HG02852 (cell line): Measurements from ENCODE around the gene CHMP1A.
"Not testable (repeated sequence)": the region's sequence is repeated elsewhere in the genome, so short reads cannot be mapped to it uniquely, and the experiment has no call there.

ENCODE experiments used
- ATAC-seq: cut with Tn5 transposase; IDR thresholded peaks from one replicate; pipeline ENCODE4 v1.9.1; 2021; ENCODE audit warnings: mild to moderate bottlenecking, moderate library complexity; ENCODE audit not compliant: unreplicated experiment

The CHMP1A gene

DNA sequence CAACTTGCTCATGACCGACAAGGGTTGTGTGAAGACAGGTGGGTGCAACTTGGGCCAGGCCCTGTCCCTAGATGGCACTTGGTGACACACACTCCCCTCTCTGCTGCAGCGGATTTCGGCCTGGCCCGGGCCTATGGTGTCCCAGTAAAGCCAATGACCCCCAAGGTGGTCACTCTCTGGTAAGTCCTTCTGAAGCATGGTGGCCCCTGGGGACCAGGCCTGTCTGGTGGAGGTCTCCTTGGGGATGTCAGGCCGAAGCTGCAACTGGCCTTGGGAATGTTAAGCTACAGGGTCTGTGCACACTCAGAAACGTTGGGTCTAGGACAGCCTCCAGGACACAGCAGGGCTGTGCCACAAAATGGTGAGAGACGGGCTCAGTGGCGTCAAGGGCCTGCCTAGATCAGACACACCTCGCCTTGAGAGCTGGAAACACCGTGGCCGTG lies 35.8 kb upstream of the CHMP1A start:
- ATAC-seq = no peak

DNA sequence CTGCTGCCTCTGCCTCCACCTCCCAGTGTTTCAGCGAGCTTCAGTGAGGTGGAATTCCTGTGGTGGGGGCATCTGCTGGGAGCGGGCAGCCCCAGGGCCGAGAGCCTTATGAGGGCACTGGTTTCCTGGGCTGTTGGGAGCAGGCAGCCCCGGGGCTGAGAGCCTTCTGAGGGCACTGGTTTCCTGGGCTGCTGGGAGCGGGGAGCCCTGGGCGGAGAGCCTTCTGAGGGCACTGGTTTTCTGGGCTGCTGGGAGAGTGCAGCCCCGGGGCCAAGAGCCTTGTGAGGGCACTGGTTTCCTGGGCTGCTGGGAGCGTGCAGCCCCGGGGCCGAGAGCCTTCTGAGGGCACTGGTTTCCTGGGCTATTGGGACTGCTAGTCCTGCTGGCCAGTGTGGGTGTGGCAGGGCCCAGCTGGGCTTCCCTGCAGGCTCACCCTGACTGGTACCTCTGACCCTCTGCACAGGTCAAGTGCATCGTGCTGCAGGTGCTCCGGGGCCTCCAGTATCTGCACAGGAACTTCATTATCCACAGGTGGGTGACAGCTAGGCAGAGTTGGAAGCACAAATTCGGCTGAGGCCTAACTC lies 34.6 kb upstream of the CHMP1A start:
- no peak for ATAC-seq

DNA sequence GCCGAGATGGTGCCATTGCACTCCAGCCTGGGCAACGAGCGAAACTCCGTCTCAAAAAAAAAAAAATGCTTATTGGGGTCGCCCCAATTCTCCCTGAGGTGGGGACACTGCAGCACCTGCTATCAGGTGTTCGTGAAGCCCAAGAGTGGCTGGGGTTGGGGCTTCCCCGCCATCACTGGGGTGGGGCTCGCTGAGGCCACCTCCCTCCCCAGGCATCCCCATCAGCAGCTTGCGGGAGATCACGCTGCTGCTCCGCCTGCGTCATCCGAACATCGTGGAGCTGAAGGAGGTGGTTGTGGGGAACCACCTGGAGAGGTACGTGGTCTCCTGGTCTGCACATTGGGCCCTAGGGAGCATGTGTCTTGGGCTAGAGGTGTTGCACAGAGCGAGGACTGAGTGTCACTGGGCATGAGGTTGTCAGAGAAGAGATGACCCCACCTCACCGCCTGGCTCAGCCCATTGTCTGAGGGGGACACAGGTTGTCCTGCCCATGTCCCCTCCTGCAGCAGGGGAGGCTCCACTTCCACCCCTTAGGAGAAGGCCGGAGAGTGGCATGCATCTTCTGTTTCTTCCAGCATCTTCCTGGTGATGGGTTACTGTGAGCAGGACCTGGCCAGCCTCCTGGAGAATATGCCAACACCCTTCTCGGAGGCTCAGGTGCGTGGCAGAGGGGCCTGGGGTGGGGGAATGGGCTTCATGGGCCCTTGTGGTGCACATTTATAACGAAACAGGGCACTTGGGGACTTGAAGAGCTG lies 33.9 kb upstream of the CHMP1A start:
- no peak for ATAC-seq

- no peak for ATAC-seq
Observed at GRCh38 chr16:89690392-89690901, 32.9 kb upstream of the CHMP1A start.

DNA sequence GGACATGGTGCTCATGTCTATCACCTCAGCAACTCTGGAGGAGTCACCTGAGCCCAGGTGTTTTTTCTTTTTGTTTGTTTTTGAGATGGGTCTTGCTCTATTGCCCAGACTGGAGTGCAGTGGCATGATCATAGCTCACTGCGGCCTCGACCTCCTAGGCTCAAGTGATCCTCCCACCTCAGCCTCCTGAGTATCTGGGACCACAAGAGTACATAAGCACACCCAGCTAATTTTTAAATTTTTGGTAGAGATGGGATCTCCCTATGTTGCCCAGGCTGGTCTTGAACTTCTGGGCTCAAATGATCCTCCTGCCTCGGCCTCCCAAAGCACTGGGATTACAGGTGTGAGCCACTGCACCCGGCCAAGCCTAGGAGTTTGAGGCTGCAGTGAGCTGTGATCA lies 32.1 kb upstream of the CHMP1A start:
- ATAC-seq = not testable (repeated sequence)

DNA sequence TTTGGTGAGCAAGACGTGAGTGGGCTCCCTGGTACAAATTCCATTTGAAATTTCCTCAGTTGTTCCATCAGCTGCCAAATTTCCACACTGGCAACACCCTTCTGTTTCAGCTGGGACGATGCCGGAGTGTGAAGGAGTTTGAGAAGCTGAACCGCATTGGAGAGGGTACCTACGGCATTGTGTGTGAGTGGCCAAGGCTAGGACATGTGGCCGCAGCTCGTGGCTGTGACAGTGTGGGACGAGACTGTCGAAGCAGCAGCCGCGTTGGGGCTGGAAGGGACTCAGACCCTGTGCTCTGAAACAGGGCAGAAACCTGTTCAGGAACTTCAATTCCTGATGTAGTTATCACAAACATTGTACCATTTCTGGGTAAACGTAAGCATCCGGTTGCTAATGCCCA lies 31.6 kb upstream of the CHMP1A start:
- ATAC-seq = no peak

DNA sequence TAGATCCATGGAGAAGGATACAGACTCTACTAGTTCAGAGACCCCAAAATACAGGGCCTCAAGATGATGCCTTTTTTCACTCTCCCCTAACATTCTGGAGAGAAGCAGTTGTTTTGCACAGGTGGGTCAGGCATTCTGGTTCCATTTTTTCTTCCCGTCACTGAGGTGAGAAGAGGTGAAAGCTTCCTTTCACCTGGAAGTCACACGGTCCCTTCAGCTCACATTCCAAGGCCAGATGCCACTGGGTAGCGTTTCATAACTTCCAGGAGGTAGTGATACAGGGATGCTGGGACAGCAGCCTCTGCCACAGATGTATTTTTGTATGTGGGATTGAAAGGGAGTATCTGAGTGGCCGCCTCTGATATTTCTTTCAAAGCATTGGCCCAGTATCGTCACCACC lies 30.9 kb upstream of the CHMP1A start:
- ATAC-seq = no peak

DNA sequence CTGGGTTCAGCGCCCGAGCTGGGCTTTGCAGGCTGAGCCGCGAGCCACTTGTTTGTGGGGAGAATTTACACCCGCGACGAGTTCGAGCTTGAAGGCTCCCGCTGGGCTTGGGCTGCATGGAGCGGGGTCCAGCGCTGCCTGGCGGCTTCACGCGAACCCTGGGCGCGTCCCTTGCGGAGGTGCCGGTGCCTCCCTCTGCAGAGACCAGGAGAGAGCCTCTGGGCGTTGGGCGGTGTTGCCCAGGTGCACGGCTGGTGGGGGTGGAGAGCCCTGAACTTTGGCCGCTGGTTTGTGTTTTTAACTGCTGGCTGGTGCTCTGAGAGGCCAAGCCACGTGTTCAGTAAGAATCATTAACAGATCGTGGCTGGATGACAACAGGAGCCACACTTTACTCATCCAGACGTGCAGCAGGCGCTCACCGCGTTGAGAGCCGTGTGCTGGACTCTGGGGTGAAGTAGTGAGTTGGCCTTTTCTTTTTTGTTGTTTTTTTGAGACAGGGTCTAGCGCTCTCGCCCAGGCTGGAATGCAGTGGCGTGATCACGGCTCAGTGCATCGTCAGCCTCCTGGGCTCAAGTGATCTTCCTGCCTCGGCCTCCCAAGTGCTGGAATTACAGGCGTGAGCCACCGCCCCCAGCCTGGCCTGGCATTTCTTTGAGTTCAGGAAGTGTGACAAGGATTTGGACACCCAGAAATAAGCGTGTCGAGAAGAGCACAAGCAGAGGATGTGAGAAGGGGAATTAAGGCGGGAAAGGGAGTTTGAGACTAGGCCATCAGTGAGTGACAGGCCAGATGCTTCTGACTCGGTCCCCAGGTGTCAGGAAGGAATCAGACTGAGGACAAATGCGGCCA lies 29.8 kb upstream of the CHMP1A start:
- ATAC-seq = peak; percentile 24

DNA sequence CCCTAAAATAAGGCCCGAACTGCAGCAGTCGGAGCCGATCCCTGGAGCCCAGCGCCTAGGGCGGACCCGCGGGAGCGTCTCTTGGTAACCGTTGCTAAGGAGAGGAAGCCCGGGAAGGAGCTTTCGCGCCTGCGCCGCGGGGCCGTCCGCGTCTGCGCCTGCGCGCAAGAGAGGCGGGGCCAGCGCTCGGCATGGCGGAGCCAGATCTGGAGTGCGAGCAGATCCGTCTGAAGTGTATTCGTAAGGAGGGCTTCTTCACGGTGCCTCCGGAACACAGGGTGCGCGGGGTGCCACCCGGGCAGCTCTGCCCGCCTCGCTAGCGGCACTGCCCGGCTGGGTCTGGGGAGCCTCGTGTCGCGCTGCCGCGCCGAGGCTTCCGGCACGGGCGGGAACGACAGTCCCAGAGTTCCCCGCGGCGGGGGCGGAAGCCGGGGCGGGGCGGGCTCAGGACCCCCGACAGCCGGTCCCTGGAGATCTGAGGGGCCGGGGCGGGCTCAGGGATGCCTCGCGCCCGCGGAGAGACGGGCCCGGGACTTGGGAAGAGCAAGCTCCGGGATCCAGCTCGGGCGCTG lies 29.1 kb upstream of the CHMP1A start, which contains the start of gene CDK10:
Gene CDK10, plus strand, starts transcription at position 170 of the 572 bp plus-strand sequence. Its CDS starts 22 bp downstream, at position 192.
- peak; percentile 85 for ATAC-seq

DNA sequence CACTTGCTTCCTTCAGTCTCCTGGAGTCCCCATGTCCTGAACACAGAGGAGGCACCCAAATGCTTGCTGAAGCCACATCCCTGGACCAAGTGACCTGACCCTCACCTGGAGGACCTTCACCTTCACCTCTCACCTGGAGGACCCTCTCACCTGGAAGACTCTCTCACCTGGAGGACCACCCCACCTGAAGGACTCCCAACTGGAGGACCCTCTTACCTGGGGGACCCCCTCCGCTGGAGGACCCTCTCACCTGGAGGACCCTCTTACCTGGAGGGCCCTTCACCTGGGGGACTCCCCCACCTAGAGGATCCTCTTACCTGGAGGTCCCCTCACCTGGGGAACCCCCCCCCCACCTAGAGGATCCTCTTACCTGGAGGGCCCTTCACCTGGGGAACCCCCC lies 28.4 kb upstream of the CHMP1A start:
- ATAC-seq = no peak

GRCh38 chr16:89678258-89678657 lies 20.8 kb upstream of the CHMP1A start:
- ATAC-seq = no peak

- no peak for ATAC-seq
Observed at GRCh38 chr16:89672177-89672941, 14.9 kb upstream of the CHMP1A start.

GRCh38 chr16:89671565-89671964 lies 14.1 kb upstream of the CHMP1A start:
- ATAC-seq = not testable (repeated sequence)

DNA sequence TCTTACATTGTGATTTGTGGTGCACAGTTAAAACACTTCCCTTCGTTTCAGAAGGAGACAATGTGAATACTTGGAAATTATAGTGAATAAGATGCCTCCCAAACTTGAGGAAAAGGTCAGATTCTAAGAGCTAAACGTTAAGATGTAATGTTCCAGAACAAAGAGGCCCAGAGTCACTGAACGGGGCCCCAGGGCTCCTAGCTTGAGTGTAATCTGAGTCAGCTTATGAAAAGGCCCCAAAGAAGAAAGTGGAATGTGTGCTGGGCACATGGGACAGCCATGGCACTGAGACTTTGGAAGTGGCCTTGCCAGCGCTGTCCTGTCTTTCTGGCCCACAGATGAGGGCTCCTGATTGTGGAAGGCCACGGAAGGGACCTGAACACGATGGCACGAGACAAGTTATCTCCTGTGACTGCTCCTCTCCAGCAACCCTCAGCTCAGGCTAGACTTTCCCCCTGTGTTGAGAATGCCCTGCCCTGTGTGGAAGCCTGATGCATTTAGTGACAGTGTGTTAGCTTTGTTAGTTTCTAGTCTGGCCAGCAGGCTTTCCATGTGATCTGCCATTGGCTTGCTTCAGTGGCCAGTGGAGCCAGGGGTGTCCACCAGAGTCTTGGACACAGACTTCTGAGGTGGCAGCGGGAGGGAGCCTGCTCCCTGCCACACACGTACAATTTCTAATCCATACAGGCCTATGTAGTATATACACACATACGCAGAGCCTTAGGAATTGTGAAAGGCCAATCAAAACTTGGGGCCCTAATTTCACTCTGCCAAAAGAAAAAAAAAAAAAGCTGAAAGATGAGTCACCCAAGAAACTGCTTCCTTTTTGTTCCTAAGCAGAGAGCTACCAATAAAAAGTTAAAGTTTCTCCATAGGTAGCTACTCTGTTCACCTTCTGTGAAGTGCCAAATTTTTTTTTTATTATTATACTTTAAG lies 13.3 kb upstream of the CHMP1A start:
- no peak for ATAC-seq

DNA sequence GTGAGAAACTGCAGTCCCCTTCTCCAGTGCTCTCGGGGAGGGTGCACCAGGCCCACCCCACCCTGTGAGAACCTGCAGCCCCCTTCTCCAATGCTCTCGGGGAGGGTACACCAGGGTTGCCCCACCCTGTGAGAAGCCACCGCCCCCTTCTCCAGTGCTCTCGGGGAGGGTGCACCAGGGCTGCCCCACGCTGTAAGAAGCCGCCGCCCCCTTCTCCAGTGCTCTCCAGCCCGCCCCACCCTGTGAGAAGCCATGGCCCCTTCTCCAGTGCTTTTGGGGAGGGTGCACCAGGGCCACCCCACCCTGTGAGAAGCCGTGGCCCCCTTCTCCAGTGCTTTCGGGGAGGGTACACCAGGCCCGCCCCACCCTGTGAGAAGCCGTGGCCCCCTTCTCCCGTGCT lies 12.2 kb upstream of the CHMP1A start:
- no peak for ATAC-seq

- no peak for ATAC-seq
Observed at GRCh38 chr16:89668790-89669158, 11.3 kb upstream of the CHMP1A start.

DNA sequence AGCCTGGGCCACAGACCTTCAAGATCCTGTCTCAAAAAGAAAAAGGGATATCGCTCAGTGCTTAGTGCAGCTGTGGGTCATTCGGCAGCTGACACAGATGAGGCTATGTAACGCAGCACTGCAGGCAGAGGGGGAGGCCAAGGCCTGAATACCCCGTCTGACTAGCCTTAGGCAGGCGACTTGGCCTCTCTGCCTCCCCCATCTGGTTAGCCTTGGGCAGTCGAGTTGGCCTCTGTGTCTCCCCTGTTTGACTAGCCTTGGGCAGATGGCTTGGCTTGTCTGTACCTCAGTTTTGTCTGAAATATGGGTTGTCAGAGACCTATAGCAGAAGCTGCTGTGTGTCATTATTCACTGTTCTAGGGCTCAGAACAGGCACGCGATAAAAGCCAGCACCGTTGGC lies 10.1 kb upstream of the CHMP1A start:
- ATAC-seq = no peak

DNA sequence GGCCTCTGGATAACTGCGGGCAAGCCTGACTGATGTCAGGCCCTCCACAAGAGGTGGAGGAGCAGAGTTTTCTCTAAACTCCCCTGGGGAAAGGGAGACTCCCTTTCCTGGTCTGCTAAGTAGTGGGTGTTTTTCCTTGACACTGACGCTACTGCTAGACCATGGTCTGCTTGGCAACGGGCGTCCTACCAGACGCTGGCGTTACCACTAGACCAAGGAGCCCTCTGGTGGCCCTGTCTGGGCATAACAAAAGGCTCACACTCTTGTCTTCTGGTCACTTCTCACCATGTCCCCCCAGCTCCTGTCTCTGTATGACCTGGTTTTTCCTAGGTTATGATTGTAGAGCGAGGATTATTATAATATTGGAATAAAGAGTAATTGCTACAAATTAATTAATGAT lies 9.5 kb upstream of the CHMP1A start:
- ATAC-seq = not testable (repeated sequence)

- ATAC-seq = not testable (repeated sequence)
Observed at GRCh38 chr16:89664238-89664637, 6.7 kb upstream of the CHMP1A start.
